MCF 10A (cell line): ENCODE measurements around the gene OOSP3. TPM values are rescaled to one million over a fixed set of nuclear protein-coding genes. Genes with fewer than 3 reads are reported as not detected.

Experiments used
- BruUV-seq: library from RNA; stranded (reverse); fragments of 400-500 nt; replicated peaks from 2 replicates; lab custom pipeline; 2021; lab: Mats Ljungman, UMichigan
- CTCF ChIA-PET: fragments of 300-600 bp; sonication (Branson Sonifier 250); formaldehyde crosslinking; extraction: SDS; loops from one replicate; lab custom pipeline; 2021; ENCODE audit warnings: antibody characterized with exemption, inconsistent platforms; lab: Yijun Ruan, JAX
- POLR2A ChIA-PET: fragments of 300-600, 350-650 bp; sonication (Branson Sonifier 250); formaldehyde crosslinking; extraction: SDS; loops from one replicate; lab custom pipeline; 2020; ENCODE audit warnings: antibody characterized with exemption, inconsistent platforms; lab: Yijun Ruan, JAX
- DNase-seq: peaks from one replicate; pipeline ENCODE4 v3.0.0-alpha.2; 2018; ENCODE audit not compliant: unreplicated experiment
- H3K27ac Mint-ChIP-seq: one replicate; pipeline ENCODE4 v1.8.0; 2022; ENCODE audit warnings: mild to moderate bottlenecking, low read depth, mixed read lengths; ENCODE audit not compliant: unreplicated experiment
- H3K27me3 Mint-ChIP-seq: one replicate; pipeline ENCODE4 v1.8.0; 2022; ENCODE audit warnings: mixed read lengths; ENCODE audit not compliant: insufficient read depth, unreplicated experiment
- H3K36me3 Mint-ChIP-seq: one replicate; pipeline ENCODE4 v1.8.0; 2022; ENCODE audit warnings: mild to moderate bottlenecking, moderate library complexity, mixed read lengths; ENCODE audit not compliant: insufficient read depth, unreplicated experiment
- H3K4me1 Mint-ChIP-seq: one replicate; pipeline ENCODE4 v1.8.0; 2022; ENCODE audit warnings: mixed read lengths; ENCODE audit not compliant: insufficient read depth, unreplicated experiment
- H3K4me3 Mint-ChIP-seq: one replicate; pipeline ENCODE4 v1.8.0; 2022; ENCODE audit warnings: mild to moderate bottlenecking, moderate library complexity, mixed read lengths; ENCODE audit not compliant: unreplicated experiment
- H3K9me3 Mint-ChIP-seq: one replicate; pipeline ENCODE4 v1.8.0; 2022; ENCODE audit warnings: mixed read lengths; ENCODE audit not compliant: unreplicated experiment
- CTCF ChIP-seq: fragments of 200-600 bp; IDR thresholded peaks from one replicate; pipeline ENCODE4 v1.8.0; 2022; ENCODE audit warnings: antibody characterized with exemption, mild to moderate bottlenecking; ENCODE audit not compliant: unreplicated experiment
- intact Hi-C: fragments of 100-400 bp; cut with micrococcal nuclease; formaldehyde crosslinking; loops from 2 replicates; pipeline ENCODE4 v1.14.1; 2022
- total RNA-seq: library from RNA; stranded (reverse); gene quantifications from 2 replicates; pipeline ENCODE4 v1.2.3, GENCODE V29; 2022

The OOSP3 gene
- total RNA-seq, 1 experiment from 2014 or later, result not detected

- CTCF ChIA-PET, result no interaction called here
These were observed 23.7 kb upstream of the OOSP3 start for GRCh38 chr11:59854871-59855270.

GRCh38 chr11:59857439-59858434 is 20.8 kb upstream of the OOSP3 start:
- intact Hi-C loops, result no loop called here
- H3K27ac Mint-ChIP-seq, result peak overlapping the region; percentile 2
- CTCF ChIA-PET, result interaction anchor here (0.5 to 0.9 kb wide), 2 partner anchors 29 to 628 kb away, joined by 3 to 4 read pairs; no protein-coding TSS in a partner anchor

More at GRCh38 chr11:59854871-59855270, 23.7 kb upstream of the OOSP3 start:
- Mint-ChIP-seq H3K4me1 (peaks cover 20% of the 10 kb centered on the region), H3K36me3 (no peaks in the 10 kb centered on the region), H3K27ac (no peak overlapping the region), H3K9me3 (no peaks in the 10 kb centered on the region), H3K4me3 (no peak overlapping the region), H3K27me3 (no peaks in the 10 kb centered on the region)
- BruUV-seq, result no TSS peak
- intact Hi-C loops, result no loop called here
- no peak for DNase-seq
- TF ChIP-seq CTCF, result no peak
- POLR2A ChIA-PET, result no interaction called here

GRCh38 chr11:59859673-59860072 is 18.9 kb upstream of the OOSP3 start:
- POLR2A ChIA-PET, result no interaction called here
- no peak overlapping the region for H3K27ac Mint-ChIP-seq
- BruUV-seq, result no TSS peak
- H3K27me3 Mint-ChIP-seq, result no peaks in the 10 kb centered on the region
- intact Hi-C loops, result no loop called here
- CTCF ChIA-PET, result interaction anchor here (1.4 kb wide), 1 partner anchor 59 kb away, joined by 7 read pairs; no protein-coding TSS in a partner anchor
- no peak for TF ChIP-seq CTCF
- peaks cover 20% of the 10 kb centered on the region for H3K4me1 Mint-ChIP-seq
- no peaks in the 10 kb centered on the region for H3K9me3 Mint-ChIP-seq
- no peaks in the 10 kb centered on the region for H3K36me3 Mint-ChIP-seq
- no peak overlapping the region for H3K4me3 Mint-ChIP-seq
- no peak for DNase-seq

More at GRCh38 chr11:59857439-59858434, 20.8 kb upstream of the OOSP3 start:
- no peaks in the 10 kb centered on the region for H3K36me3 Mint-ChIP-seq
- H3K4me1 Mint-ChIP-seq, result peaks cover 20% of the 10 kb centered on the region
- DNase-seq, result peak; percentile 53
- POLR2A ChIA-PET, result no interaction called here
- TF ChIP-seq CTCF, result no peak
- no peaks in the 10 kb centered on the region for H3K9me3 Mint-ChIP-seq
- BruUV-seq, result no TSS peak
- H3K27me3 Mint-ChIP-seq, result no peaks in the 10 kb centered on the region
- H3K4me3 Mint-ChIP-seq, result no peak overlapping the region

GRCh38 chr11:59862252-59862651 is 16.3 kb upstream of the OOSP3 start:
- no peak for DNase-seq
- ChIA-PET POLR2A (interaction anchor here (0.9 kb wide), 1 partner anchor 10 kb away, joined by 3 read pairs; no protein-coding TSS in a partner anchor), CTCF (interaction anchor here (0.6 to 0.7 kb wide), 3 partner anchors 43 to 1341 kb away, joined by 3 to 4 read pairs (median 3); no protein-coding TSS in a partner anchor)
- BruUV-seq, result no TSS peak
- Mint-ChIP-seq H3K4me1 (peaks cover 19% of the 10 kb centered on the region), H3K27me3 (no peaks in the 10 kb centered on the region), H3K36me3 (no peaks in the 10 kb centered on the region), H3K27ac (no peak overlapping the region), H3K4me3 (no peak overlapping the region), H3K9me3 (no peaks in the 10 kb centered on the region)
- no peak for TF ChIP-seq CTCF
- intact Hi-C loops, result no loop called here
